ENCODE measurements around the gene ROR2. TPM values are rescaled to one million over a fixed set of nuclear protein-coding genes. Genes with fewer than 3 reads are reported as not detected.

ROR2 gene
- total and polyA plus RNA-seq, 2 of the 8 experiments (the other 6 are each of a cell fraction or from before 2014, with no cell fraction given): 2.7 to 4.3 TPM

- H2BK15ac ChIP-seq (ENCODE audit: low read length): no peak overlapping the region
- no peaks in the 10 kb centered on the region for H3K79me2 ChIP-seq (ENCODE audit: control insufficient read depth in 1 of 2, insufficient read depth in 2 of 2, low read length in 2 of 2)
- ChIA-PET CTCF (ENCODE audit: partially characterized antibody) (interaction anchor here (0.6 to 3.7 kb wide), 7 partner anchors 12 to 130 kb away, joined by 3 to 15 read pairs (median 5); no protein-coding TSS in a partner anchor), POLR2A (ENCODE audit: partially characterized antibody) (interaction anchor here (1.8 kb wide), 1 partner anchor 806 kb away, joined by 3 read pairs; no protein-coding TSS in a partner anchor)
- TF ChIP-seq CBX8 (IDR thresholded peaks at IDR 0.05; ENCODE audit: borderline replicate concordance, low read depth, low read length): no peak
- no peak for TF ChIP-seq SRF (IDR thresholded peaks at IDR 0.05; ENCODE audit: low read depth, low read length)
- no peak for TF ChIP-seq SP4 (IDR thresholded peaks at IDR 0.05; ENCODE audit: low read length)
- TF ChIP-seq CEBPB (IDR thresholded peaks at IDR 0.05; ENCODE audit: low read depth, low read length): no peak
- no peak for TF ChIP-seq JUN (IDR thresholded peaks at IDR 0.05; ENCODE audit: low read depth, low read length)
- no peak overlapping the region for H4K8ac ChIP-seq (ENCODE audit: extremely low read depth, insufficient read depth, low read length)
- H3K23ac ChIP-seq (ENCODE audit: insufficient read length): no peak overlapping the region
- H3K27me3 ChIP-seq (replicated peaks in 1 of 4; ENCODE audit: control insufficient read depth in 3 of 4, extremely low read depth in 1 of 4, insufficient read depth in 3 of 4, low read length in 3 of 4): no peaks in the 10 kb centered on the region
- no peak overlapping the region for H3K4me3 ChIP-seq (ENCODE audit: extremely low read depth in 1 of 4, insufficient read depth in 2 of 4, low read depth in 3 of 4, low read length in 4 of 4)
- H3K23me2 ChIP-seq (ENCODE audit: low read depth, low read length): no peaks in the 10 kb centered on the region
- H2AFZ ChIP-seq (ENCODE audit: low read length): no peak overlapping the region
- H3K4me2 ChIP-seq (ENCODE audit: insufficient read depth in 1 of 2, low read depth in 2 of 2, low read length in 2 of 2): no peak overlapping the region
- H3K9me3 ChIP-seq (ENCODE audit: insufficient read depth in 2 of 2, low read depth in 1 of 2, low read length in 1 of 2): no peaks in the 10 kb centered on the region; a peak in 1 of 4 replicates
- DNase-seq (ENCODE audit: low read depth in 1 of 2, low spot score in 2 of 2) (no peak), FAIRE-seq (no peak)
- H4K20me1 ChIP-seq (replicated peaks in 1 of 2; ENCODE audit: control insufficient read depth in 1 of 2, insufficient read depth in 2 of 2, low read length in 2 of 2): no peaks in the 10 kb centered on the region
- H3K9ac ChIP-seq (replicated peaks in 1 of 4; ENCODE audit: extremely low read depth in 1 of 4, low read depth in 3 of 4, low read length in 3 of 4): no peak overlapping the region
- H3K27ac ChIP-seq (ENCODE audit: low read depth, low read length): no peak overlapping the region
- no peaks in the 10 kb centered on the region for H3K79me1 ChIP-seq (ENCODE audit: low read depth, low read length)
- peak overlapping the region; percentile 42; the same call in 1 of the 2 replicates for H2AK5ac ChIP-seq (ENCODE audit: low read depth, low read length)
- peaks cover 0 to 4% (median 0%) of the 10 kb centered on the region in 4 experiments; a peak in 1 of 7 replicates for H3K4me1 ChIP-seq (replicated peaks in 1 of 4; ENCODE audit: control insufficient read depth in 3 of 4, insufficient read depth in 4 of 4, low read length in 3 of 4)
- 91% methylated on average over 16 of the region's 16 CpGs; no CpG with 5 or more reads in 1 of the 2 experiments for WGBS, 2 experiments (ENCODE audit: extremely low coverage in 1 of 2, insufficient coverage in 1 of 2, insufficient read length in 1 of 2, insufficient replicate concordance in 2 of 2, low coverage in 1 of 2, low lambda C conversion rate in 2 of 2, missing lambda C conversion rate in 1 of 2)
- no peak overlapping the region for H3K56ac ChIP-seq (replicated peaks; ENCODE audit: insufficient read length, low read depth, low read length)
- no peaks in the 10 kb centered on the region; a peak in 1 of 8 replicates for H3K36me3 ChIP-seq (ENCODE audit: control insufficient read depth in 2 of 4, insufficient read depth in 4 of 4, low read length in 3 of 4)
- no peak overlapping the region for H3K14ac ChIP-seq (ENCODE audit: insufficient read length)
- H2BK20ac ChIP-seq (ENCODE audit: low read length): no peak overlapping the region
- no peak overlapping the region for H4K5ac ChIP-seq (ENCODE audit: insufficient read length, low read depth, low read length)
- no peak overlapping the region for H2BK12ac ChIP-seq (ENCODE audit: low read depth, low read length)
- no peak overlapping the region; the same call in 1 of the 2 replicates for H2BK5ac ChIP-seq (ENCODE audit: low read depth, low read length)
- H3K4ac ChIP-seq (replicated peaks; ENCODE audit: insufficient read length, low read depth, low read length): no peak overlapping the region
- H3K18ac ChIP-seq (ENCODE audit: extremely low read depth, low read length): no peak overlapping the region
- no peak overlapping the region for H4K91ac ChIP-seq (replicated peaks; ENCODE audit: insufficient read length, low read length)
- no peak overlapping the region for H2BK120ac ChIP-seq (replicated peaks; ENCODE audit: low read depth, low read length)
These were observed 229.0 kb downstream of the ROR2 start for GRCh38 chr9:91720751-91721705.

All from H1 (cell line).